ENCODE data around the gene PRM1. TPM values are rescaled to one million over a fixed set of nuclear protein-coding genes. Genes with fewer than 3 reads are reported as not detected.

PRM1 gene
- total RNA-seq, 1 donor from 2014 or later = not detected

- Histone ChIP-seq H3K4me3 (no peak overlapping the region), H3K4me1 (no peaks in the 10 kb centered on the region), H3K27ac (no peak overlapping the region), H3K36me3 (no peaks in the 10 kb centered on the region), H3K9me3 (no peaks in the 10 kb centered on the region), H3K27me3 (no peaks in the 10 kb centered on the region)
- TF ChIP-seq CTCF (IDR thresholded peaks at IDR 0.05) = no peak
- intact Hi-C loops (cut with DNase I) = no loop called here
- DNase-seq (ENCODE audit: low spot score in 2 of 2) = no peak
Measured at GRCh38 chr16:11306997-11307638, 26.0 kb upstream of the PRM1 start.

- intact Hi-C loops (cut with DNase I) = no loop called here
- H3K27me3 ChIP-seq = no peaks in the 10 kb centered on the region
- H3K4me1 ChIP-seq = no peaks in the 10 kb centered on the region
- H3K36me3 ChIP-seq = no peaks in the 10 kb centered on the region
- no peak overlapping the region for H3K4me3 ChIP-seq
- DNase-seq (ENCODE audit: low spot score in 2 of 2) = no peak
- no peak overlapping the region for H3K27ac ChIP-seq
- no peaks in the 10 kb centered on the region for H3K9me3 ChIP-seq
- TF ChIP-seq CTCF (IDR thresholded peaks at IDR 0.05) = no peak
Measured at GRCh38 chr16:11306381-11306780, 25.3 kb upstream of the PRM1 start.

- no peaks in the 10 kb centered on the region for H3K27me3 ChIP-seq
- TF ChIP-seq CTCF (IDR thresholded peaks at IDR 0.05) = no peak
- intact Hi-C loops (cut with DNase I) = no loop called here
- no peak for DNase-seq (ENCODE audit: low spot score in 2 of 2)
- H3K36me3 ChIP-seq = no peaks in the 10 kb centered on the region
- no peaks in the 10 kb centered on the region for H3K4me1 ChIP-seq
- no peak overlapping the region for H3K27ac ChIP-seq
- H3K4me3 ChIP-seq = no peak overlapping the region
- no peaks in the 10 kb centered on the region for H3K9me3 ChIP-seq
Measured at GRCh38 chr16:11303405-11304138, 22.4 kb upstream of the PRM1 start.

- no peak for TF ChIP-seq CTCF (IDR thresholded peaks at IDR 0.05)
- Histone ChIP-seq H3K27ac (no peak overlapping the region), H3K4me3 (no peak overlapping the region), H3K4me1 (no peaks in the 10 kb centered on the region), H3K27me3 (no peaks in the 10 kb centered on the region), H3K36me3 (no peaks in the 10 kb centered on the region), H3K9me3 (no peaks in the 10 kb centered on the region)
- DNase-seq (ENCODE audit: low spot score in 2 of 2) = no peak
- intact Hi-C loops (cut with DNase I) = no loop called here
Measured at GRCh38 chr16:11302977-11303376, 21.8 kb upstream of the PRM1 start.

GRCh38 chr16:11301645-11302501, 20.7 kb upstream of the PRM1 start:
- Histone ChIP-seq H3K4me3 (no peak overlapping the region), H3K27ac (no peak overlapping the region), H3K27me3 (no peaks in the 10 kb centered on the region), H3K4me1 (peaks cover 0 to 11% of the 10 kb centered on the region in 2 donors), H3K9me3 (no peaks in the 10 kb centered on the region), H3K36me3 (no peaks in the 10 kb centered on the region)
- intact Hi-C loops (cut with DNase I) = no loop called here
- DNase-seq (ENCODE audit: low spot score in 2 of 2) = no peak
- TF ChIP-seq CTCF (IDR thresholded peaks at IDR 0.05) = no peak

All from ascending aorta (tissue), 2 donors.